Lung (tissue), 12 donors: ENCODE measurements around the gene SPRYD4. TPM values are rescaled to one million over a fixed set of nuclear protein-coding genes. Genes with fewer than 3 reads are reported as not detected.

Source experiments
- ATAC-seq: fragments of 200-7000 bp; cut with Tn5 transposase; one replicate; pipeline ENCODE4 v1.9.1; 2020; ENCODE audit warnings: moderate number of reproducible peaks; ENCODE audit not compliant: insufficient read depth, low FRiP score
- DNase-seq, 3 donors: peaks; one replicate each; pipeline ENCODE4 v3.0.0-alpha.2; 2013 to 2017
- H3K27ac ChIP-seq, 2 donors: one replicate each; pipeline ENCODE4 v1.5.1; 2013; ENCODE audit warnings: mild to moderate bottlenecking in 2 of 2, moderate library complexity in 2 of 2, control low read depth in 1 of 2, inconsistent platforms in 1 of 2, low read depth in 1 of 2, low read length in 1 of 2
- H3K27me3 ChIP-seq, 3 donors: one replicate each; pipeline ENCODE4 v1.5.1; 2013; ENCODE audit warnings: low read length in 2 of 3; ENCODE audit not compliant: control insufficient read depth in 3 of 3, insufficient read depth in 3 of 3
- H3K36me3 ChIP-seq, 4 donors: one replicate each; pipeline ENCODE4 v1.5.1; 2013; ENCODE audit warnings: low read length in 4 of 4, mild to moderate bottlenecking in 1 of 4, moderate library complexity in 1 of 4; ENCODE audit not compliant: control insufficient read depth in 4 of 4, insufficient read depth in 4 of 4
- H3K4me1 ChIP-seq, 5 donors: one replicate each; pipeline ENCODE4 v1.5.1; 2013; ENCODE audit warnings: low read length in 5 of 5, mild to moderate bottlenecking in 2 of 5, moderate library complexity in 1 of 5; ENCODE audit not compliant: control insufficient read depth in 5 of 5, insufficient read depth in 5 of 5
- H3K4me3 ChIP-seq: one replicate; pipeline ENCODE4 v1.5.1; 2013; ENCODE audit warnings: mild to moderate bottlenecking, control low read depth, moderate library complexity
- H3K9ac ChIP-seq, 2 donors: one replicate each; pipeline ENCODE4 v1.5.1; 2013; ENCODE audit warnings: low read length in 2 of 2, control low read depth in 1 of 2; ENCODE audit not compliant: insufficient read depth in 1 of 2
- H3K9me3 ChIP-seq, 4 donors: one replicate each; pipeline ENCODE4 v1.5.1; 2013; ENCODE audit warnings: low read length in 3 of 4, mild to moderate bottlenecking in 1 of 4, moderate library complexity in 1 of 4; ENCODE audit not compliant: control insufficient read depth in 4 of 4, insufficient read depth in 3 of 4
- CTCF ChIP-seq: IDR thresholded peaks from 2 replicates; pipeline ENCODE4 v1.5.1; 2012; ENCODE audit warnings: mild to moderate bottlenecking; ENCODE audit errors: control extremely low read depth, extremely low read depth
- WGBS, 2 donors: extraction: QIAGEN DNeasy Blood & Tissue Kit; methylation state at CpG; one replicate each; pipeline ENCODE4 v1.1.7; 2013; 5-methylcytosine and 5-hydroxymethylcytosine counted together
- polyA plus RNA-seq, 2 donors: library from polyadenylated mRNA; stranded (reverse); fragments of 200-250 nt; gene quantifications; one replicate each; pipeline ENCODE4 v1.2.1, GENCODE V29; 2013
- total RNA-seq, 2 donors: library from RNA; depleted of rRNA in 1 of 2; stranded (reverse); fragments of >200 nt in 1 of 2; gene quantifications; one replicate each; pipeline ENCODE4 v1.2.1, GENCODE V29; 2014 to 2021
- donor health status: control.
- donor health status: control.
- donor health status: Bipolar disorder and iron deficiency.
- donor health status: healthy.
- donor health status: DM: yes; HTN: yes; CAD: no.

Gene SPRYD4
- total and polyA plus RNA-seq, 4 donors = 2.0 to 3.4 (median 2.3) TPM

GRCh38 chr12:56477521-56478225 lies 9.3 kb downstream of the SPRYD4 start:
- peaks cover 0 to 5% (median 0%) of the 10 kb centered on the region in 5 donors for H3K4me1 ChIP-seq
- no peak overlapping the region for H3K4me3 ChIP-seq
- no peaks in the 10 kb centered on the region for H3K27me3 ChIP-seq
- DNase-seq (no peak), ATAC-seq (no peak)
- no peak overlapping the region for H3K27ac ChIP-seq
- 88 to 90% methylated on average over 6 of the region's 6 CpGs for WGBS, 2 donors
- peaks cover 0 to 1% (median 0%) of the 10 kb centered on the region in 4 donors for H3K36me3 ChIP-seq
- TF ChIP-seq CTCF = no peak
- no peaks in the 10 kb centered on the region for H3K9me3 ChIP-seq
- no peak overlapping the region for H3K9ac ChIP-seq

- H3K4me1 ChIP-seq = no peaks in the 10 kb centered on the region
- H3K9ac ChIP-seq = no peak overlapping the region
- ATAC-seq = no peak
- WGBS, 2 donors = 95 to 98% methylated on average over 7 of the region's 7 CpGs
- H3K27ac ChIP-seq = no peak overlapping the region
- no peak for DNase-seq
- no peaks in the 10 kb centered on the region for H3K9me3 ChIP-seq
- no peak overlapping the region for H3K4me3 ChIP-seq
- no peaks in the 10 kb centered on the region for H3K36me3 ChIP-seq
- no peaks in the 10 kb centered on the region for H3K27me3 ChIP-seq
- no peak for TF ChIP-seq CTCF
Measured at GRCh38 chr12:56479625-56480024, 11.2 kb downstream of the SPRYD4 start.

GRCh38 chr12:56484566-56484965 lies 16.2 kb downstream of the SPRYD4 start:
- ATAC-seq (no peak), DNase-seq (no peak)
- Histone ChIP-seq H3K27ac (no peak overlapping the region), H3K9ac (no peak overlapping the region), H3K4me3 (no peak overlapping the region), H3K36me3 (no peaks in the 10 kb centered on the region), H3K27me3 (peaks cover 0 to 24% (median 16%) of the 10 kb centered on the region in 3 donors), H3K9me3 (no peaks in the 10 kb centered on the region), H3K4me1 (peaks cover 0 to 14% (median 5%) of the 10 kb centered on the region in 5 donors)
- 90% methylated on average over 1 of the region's 1 CpG for WGBS, 2 donors
- TF ChIP-seq CTCF = no peak

- Histone ChIP-seq H3K9me3 (no peaks in the 10 kb centered on the region), H3K4me1 (peaks cover 0 to 14% (median 5%) of the 10 kb centered on the region in 5 donors), H3K36me3 (no peaks in the 10 kb centered on the region), H3K4me3 (no peak overlapping the region), H3K9ac (no peak overlapping the region), H3K27me3 (peaks cover 0 to 30% (median 29%) of the 10 kb centered on the region in 3 donors), H3K27ac (no peak overlapping the region)
- ATAC-seq (no peak), DNase-seq (no peak)
- 84 to 85% methylated on average over 12 of the region's 12 CpGs for WGBS, 2 donors
- no peak for TF ChIP-seq CTCF
Measured at GRCh38 chr12:56486694-56487093, 18.3 kb downstream of the SPRYD4 start.
